Lung (tissue), 12 donors: ENCODE data around the gene HP1BP3. TPM values are rescaled to one million over a fixed set of nuclear protein-coding genes. Genes with fewer than 3 reads are reported as not detected.

Source experiments
- ATAC-seq: fragments of 200-7000 bp; cut with Tn5 transposase; one replicate; pipeline ENCODE4 v1.9.1; 2020; ENCODE audit warnings: moderate number of reproducible peaks; ENCODE audit not compliant: insufficient read depth, low FRiP score
- DNase-seq, 3 donors: peaks; one replicate each; pipeline ENCODE4 v3.0.0-alpha.2; 2013 to 2017
- H3K27ac ChIP-seq, 2 donors: one replicate each; pipeline ENCODE4 v1.5.1; 2013; ENCODE audit warnings: mild to moderate bottlenecking in 2 of 2, moderate library complexity in 2 of 2, control low read depth in 1 of 2, inconsistent platforms in 1 of 2, low read depth in 1 of 2, low read length in 1 of 2
- H3K27me3 ChIP-seq, 3 donors: one replicate each; pipeline ENCODE4 v1.5.1; 2013; ENCODE audit warnings: low read length in 2 of 3; ENCODE audit not compliant: control insufficient read depth in 3 of 3, insufficient read depth in 3 of 3
- H3K36me3 ChIP-seq, 4 donors: one replicate each; pipeline ENCODE4 v1.5.1; 2013; ENCODE audit warnings: low read length in 4 of 4, mild to moderate bottlenecking in 1 of 4, moderate library complexity in 1 of 4; ENCODE audit not compliant: control insufficient read depth in 4 of 4, insufficient read depth in 4 of 4
- H3K4me1 ChIP-seq, 5 donors: one replicate each; pipeline ENCODE4 v1.5.1; 2013; ENCODE audit warnings: low read length in 5 of 5, mild to moderate bottlenecking in 2 of 5, moderate library complexity in 1 of 5; ENCODE audit not compliant: control insufficient read depth in 5 of 5, insufficient read depth in 5 of 5
- H3K4me3 ChIP-seq: one replicate; pipeline ENCODE4 v1.5.1; 2013; ENCODE audit warnings: mild to moderate bottlenecking, control low read depth, moderate library complexity
- H3K9ac ChIP-seq, 2 donors: one replicate each; pipeline ENCODE4 v1.5.1; 2013; ENCODE audit warnings: low read length in 2 of 2, control low read depth in 1 of 2; ENCODE audit not compliant: insufficient read depth in 1 of 2
- H3K9me3 ChIP-seq, 4 donors: one replicate each; pipeline ENCODE4 v1.5.1; 2013; ENCODE audit warnings: low read length in 3 of 4, mild to moderate bottlenecking in 1 of 4, moderate library complexity in 1 of 4; ENCODE audit not compliant: control insufficient read depth in 4 of 4, insufficient read depth in 3 of 4
- WGBS, 2 donors: extraction: QIAGEN DNeasy Blood & Tissue Kit; methylation state at CpG; one replicate each; pipeline ENCODE4 v1.1.7; 2013; 5-methylcytosine and 5-hydroxymethylcytosine counted together
- polyA plus RNA-seq, 2 donors: library from polyadenylated mRNA; stranded (reverse); fragments of 200-250 nt; gene quantifications; one replicate each; pipeline ENCODE4 v1.2.1, GENCODE V29; 2013
- total RNA-seq, 2 donors: library from RNA; depleted of rRNA in 1 of 2; stranded (reverse); fragments of >200 nt in 1 of 2; gene quantifications; one replicate each; pipeline ENCODE4 v1.2.1, GENCODE V29; 2014 to 2021
- TF ChIP-seq, protein P1 (sequence below): IDR thresholded peaks from 2 replicates; pipeline ENCODE4 v1.5.1; 2012; ENCODE audit warnings: mild to moderate bottlenecking; ENCODE audit errors: control extremely low read depth, extremely low read depth
- donor health status: control.
- donor health status: control.
- donor health status: Bipolar disorder and iron deficiency.
- donor health status: healthy.
- donor health status: DM: yes; HTN: yes; CAD: no.

The HP1BP3 gene
- total and polyA plus RNA-seq, 4 donors = 63.0 to 316 (median 118) TPM

DNA sequence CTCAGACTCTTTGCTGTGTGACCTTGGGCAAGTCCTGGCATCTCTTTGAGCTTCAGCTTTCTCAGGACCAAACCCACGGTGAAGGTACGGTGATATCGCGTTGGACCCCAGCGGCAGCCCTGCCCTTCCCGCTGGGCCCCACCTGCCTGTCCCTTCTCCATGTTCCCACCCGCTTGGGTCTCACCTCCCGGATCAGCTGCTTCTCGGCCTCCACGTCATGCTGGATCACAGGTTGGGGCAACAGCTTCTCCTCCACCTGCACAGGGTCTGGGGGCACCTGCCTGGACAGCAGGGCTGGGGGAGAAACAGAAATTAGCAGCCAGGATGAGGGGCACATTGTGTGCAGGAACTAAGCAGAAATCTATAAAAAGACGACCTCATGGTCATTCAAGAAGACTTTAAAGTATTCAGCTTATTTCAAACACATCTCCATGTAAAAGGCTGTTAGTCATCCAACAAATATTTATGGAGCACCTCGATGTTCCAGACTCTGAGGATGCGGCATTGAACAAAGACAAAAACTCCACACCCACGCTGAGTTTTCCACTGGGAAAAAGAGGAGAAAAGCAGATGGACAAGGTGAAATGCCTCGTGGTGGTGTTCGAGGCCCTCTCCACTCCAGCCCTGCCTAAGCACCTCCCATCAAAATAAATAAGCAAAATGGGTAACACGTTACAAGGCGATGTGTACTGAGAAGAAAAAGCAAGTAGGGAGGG is 88.8 kb downstream of the HP1BP3 start:
- WGBS, 2 donors = 88 to 94% methylated on average over 18 of the region's 18 CpGs
- TF ChIP-seq, protein P1, sequence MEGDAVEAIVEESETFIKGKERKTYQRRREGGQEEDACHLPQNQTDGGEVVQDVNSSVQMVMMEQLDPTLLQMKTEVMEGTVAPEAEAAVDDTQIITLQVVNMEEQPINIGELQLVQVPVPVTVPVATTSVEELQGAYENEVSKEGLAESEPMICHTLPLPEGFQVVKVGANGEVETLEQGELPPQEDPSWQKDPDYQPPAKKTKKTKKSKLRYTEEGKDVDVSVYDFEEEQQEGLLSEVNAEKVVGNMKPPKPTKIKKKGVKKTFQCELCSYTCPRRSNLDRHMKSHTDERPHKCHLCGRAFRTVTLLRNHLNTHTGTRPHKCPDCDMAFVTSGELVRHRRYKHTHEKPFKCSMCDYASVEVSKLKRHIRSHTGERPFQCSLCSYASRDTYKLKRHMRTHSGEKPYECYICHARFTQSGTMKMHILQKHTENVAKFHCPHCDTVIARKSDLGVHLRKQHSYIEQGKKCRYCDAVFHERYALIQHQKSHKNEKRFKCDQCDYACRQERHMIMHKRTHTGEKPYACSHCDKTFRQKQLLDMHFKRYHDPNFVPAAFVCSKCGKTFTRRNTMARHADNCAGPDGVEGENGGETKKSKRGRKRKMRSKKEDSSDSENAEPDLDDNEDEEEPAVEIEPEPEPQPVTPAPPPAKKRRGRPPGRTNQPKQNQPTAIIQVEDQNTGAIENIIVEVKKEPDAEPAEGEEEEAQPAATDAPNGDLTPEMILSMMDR = no peak
- Histone ChIP-seq H3K27me3 (no peaks in the 10 kb centered on the region), H3K9ac (no peak overlapping the region), H3K36me3 (no peaks in the 10 kb centered on the region), H3K27ac (no peak overlapping the region), H3K9me3 (no peaks in the 10 kb centered on the region), H3K4me1 (peaks cover 0 to 3% (median 0%) of the 10 kb centered on the region in 5 donors), H3K4me3 (no peak overlapping the region)
- DNase-seq = no peak
- ATAC-seq = no peak

DNA sequence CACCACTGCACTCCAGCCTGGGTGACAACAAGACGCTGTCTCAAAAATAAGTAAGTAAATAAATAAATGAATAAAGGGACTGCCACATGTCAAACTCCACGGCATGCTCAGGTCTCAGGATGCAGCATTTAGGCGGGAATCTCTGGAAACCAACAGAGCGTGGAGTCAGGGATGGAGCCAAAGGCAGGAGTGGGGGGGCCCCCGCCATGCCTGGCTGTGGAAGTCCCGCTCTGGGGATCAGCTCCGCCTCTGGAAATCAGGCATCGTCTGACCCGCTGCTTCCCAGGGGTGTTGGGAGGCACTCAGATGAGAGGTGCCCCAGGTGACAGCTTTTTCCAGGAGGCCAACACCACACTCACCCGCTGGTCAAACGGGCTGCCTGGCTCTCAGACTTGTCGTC is 89.5 kb downstream of the HP1BP3 start:
- Histone ChIP-seq H3K36me3 (no peaks in the 10 kb centered on the region), H3K27me3 (no peaks in the 10 kb centered on the region), H3K4me1 (peaks cover 0 to 3% (median 0%) of the 10 kb centered on the region in 5 donors), H3K27ac (no peak overlapping the region), H3K9ac (no peak overlapping the region), H3K9me3 (no peaks in the 10 kb centered on the region), H3K4me3 (no peak overlapping the region)
- TF ChIP-seq, protein P1 = no peak
- WGBS, 2 donors = 88 to 90% methylated on average over 12 of the region's 12 CpGs
- no peak for DNase-seq
- no peak for ATAC-seq

DNA sequence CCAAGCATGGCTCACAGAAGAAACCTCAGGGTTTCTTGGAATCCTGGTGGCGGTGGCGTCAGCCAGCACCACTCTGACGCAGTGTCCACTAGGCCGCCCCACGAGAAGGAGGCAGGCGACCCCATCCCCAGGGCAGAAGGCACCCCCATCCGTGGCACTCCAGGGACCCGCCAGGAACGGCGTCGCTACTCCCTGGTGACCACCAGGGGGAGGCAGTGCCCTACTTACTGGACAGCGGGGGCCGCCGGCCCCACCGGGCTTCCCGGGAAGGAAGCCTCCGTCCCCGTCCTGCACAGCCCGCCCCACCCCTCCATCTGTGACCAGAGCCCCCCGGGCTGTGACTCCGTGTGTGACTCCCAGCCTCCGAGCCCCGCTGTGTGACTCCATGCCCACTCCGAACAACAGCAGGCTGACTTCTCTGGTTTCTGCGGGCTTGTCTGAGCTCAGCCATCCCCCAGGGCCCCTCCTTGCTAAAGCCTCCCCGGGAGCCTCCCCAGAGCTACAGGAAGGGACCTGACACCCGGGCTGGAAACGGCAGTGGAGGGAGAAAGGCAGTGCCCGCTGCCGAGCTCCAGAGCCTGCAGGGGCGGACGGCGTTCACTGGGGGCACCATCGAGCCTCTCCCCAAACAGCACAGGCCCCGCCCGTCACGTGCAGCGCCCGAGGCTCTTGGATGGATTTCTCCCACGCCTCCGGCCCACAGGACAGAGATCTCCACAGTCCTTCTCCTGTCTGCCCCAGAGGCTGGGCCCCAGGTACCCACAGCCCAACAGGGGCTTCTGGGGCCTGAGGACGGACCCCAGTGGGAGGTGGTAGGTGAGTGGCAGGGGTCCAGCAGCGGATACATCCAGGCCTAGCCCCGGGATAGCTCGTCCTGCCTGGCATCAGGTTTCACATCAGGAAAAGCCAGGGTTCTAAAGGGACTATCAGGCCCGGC is 90.4 kb downstream of the HP1BP3 start:
- no peaks in the 10 kb centered on the region for H3K36me3 ChIP-seq
- ATAC-seq (peak; percentile 90), DNase-seq (peak; percentile 92 to 94 (median 93))
- peaks cover 0 to 3% (median 0%) of the 10 kb centered on the region in 5 donors for H3K4me1 ChIP-seq
- H3K9me3 ChIP-seq = no peaks in the 10 kb centered on the region
- no peak overlapping the region for H3K4me3 ChIP-seq
- TF ChIP-seq, protein P1 = peak; percentile 79
- peak overlapping the region; percentile 17 to 42 for H3K9ac ChIP-seq
- H3K27me3 ChIP-seq = no peaks in the 10 kb centered on the region
- H3K27ac ChIP-seq = peak overlapping the region; percentile 77 to 78
- 3 to 4% methylated on average over 38 to 46 of the region's 46 CpGs for WGBS, 2 donors
